IPS-11a (cell line): ENCODE measurements around the gene OR2T3.
"Not testable (repeated sequence)": the region's sequence is repeated elsewhere in the genome, so short reads cannot be mapped to it uniquely, and the experiment has no call there.

Experiments used
- H3K4me3 ChIP-seq: one replicate; pipeline ENCODE4 v1.5.1; 2013; ENCODE audit warnings: low read depth, low read length, control low read depth

OR2T3 gene

DNA sequence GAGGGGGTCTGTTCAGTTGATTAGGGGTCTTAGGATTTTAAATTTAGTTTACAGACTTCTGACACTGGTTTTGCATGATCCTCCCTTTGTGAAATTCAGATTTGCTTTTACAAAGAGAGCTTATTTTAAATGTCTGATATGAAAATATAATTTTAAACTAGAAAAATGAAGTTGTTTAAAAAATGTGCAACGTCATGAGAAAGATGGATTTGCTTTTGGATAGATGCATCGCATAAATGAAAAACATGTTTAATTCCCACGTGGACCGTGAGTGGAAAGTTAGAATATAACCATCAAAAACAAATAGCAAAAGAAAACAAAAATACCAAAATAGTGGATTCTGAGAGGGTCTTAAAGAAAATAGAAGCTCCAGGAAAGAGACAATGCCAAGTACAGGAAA is 2.0 kb upstream of the OR2T3 start:
- H3K4me3 ChIP-seq: no peak overlapping the region

DNA sequence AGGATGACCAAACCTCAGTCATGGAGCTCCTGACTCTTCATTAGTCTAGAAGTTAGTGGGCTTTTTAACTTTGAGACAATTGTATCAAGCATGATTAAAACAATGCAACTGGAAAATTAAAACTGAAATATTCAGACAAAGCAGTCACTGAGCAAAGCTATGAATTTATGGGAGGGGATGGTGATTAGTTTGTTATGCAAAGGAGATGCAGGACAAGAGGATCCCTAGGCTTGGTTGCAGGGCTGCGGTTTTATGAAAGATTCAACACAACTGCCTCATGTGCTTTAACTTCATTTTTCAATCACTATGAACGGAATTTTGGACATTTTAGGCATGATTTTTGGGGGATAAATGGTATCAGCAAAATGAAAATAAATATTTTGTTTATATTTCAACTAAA is 1.0 kb upstream of the OR2T3 start:
- not testable (repeated sequence) for H3K4me3 ChIP-seq

DNA sequence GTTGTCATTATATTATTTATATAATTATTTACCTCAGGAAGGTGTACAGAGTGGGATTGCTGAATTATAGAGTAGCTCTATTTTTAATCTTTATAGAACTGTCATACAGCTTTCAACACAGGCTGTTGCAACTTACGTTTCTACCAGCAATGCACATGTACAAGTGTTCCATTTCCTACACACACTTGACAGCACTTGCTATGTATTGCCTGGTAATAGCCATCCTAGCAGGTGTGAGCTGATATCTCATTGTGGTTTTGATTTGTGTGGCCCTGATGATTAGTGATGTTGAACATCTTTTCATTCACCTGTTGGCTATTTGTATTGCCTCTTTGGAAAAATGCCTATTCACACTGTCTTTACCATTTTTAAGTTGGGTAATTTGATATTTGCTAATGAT is 2.5 kb downstream of the OR2T3 start:
- not testable (repeated sequence) for H3K4me3 ChIP-seq

DNA sequence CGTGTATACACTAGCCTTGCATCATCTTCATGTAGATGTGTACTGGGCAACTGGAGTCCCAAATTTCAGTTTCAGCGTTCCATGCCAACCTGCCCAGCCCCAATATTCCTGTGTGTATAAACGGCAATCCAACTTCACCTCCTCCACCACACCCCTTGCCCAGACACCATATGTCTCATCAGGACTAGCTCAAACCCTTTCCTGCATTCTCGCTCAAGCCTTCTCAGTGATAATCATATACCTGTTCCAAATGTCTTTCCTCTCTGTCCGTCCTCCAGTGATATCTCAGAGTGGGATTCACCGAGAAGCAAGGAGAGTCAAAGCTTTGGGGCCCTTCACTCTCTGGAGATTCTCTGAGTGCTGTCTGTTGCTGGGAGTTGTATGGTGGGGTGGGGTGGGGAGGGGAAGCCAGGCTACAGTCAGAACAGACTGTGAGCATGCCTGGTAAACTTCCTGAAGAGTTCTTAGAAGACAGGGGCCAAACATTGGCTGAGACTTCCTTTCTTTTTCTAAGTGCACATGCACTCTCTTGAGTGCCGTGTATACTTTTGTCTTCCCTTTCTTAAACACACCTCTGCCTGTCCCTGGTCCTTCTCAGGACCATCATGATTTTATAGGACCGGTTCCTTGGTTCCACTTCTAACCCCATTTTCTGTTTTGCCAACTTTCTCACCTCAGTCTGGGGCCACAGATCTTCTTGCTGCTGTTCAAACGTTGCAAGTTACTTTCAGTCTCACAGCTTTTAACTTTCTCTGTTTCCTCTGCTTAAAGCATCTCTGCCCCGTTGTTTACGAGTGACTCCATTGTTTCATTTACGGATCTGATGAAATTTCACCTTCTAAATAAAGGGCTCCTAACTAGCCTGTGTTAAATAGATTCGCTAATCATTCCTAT is 8.8 kb downstream of the OR2T3 start:
- not testable (repeated sequence) for H3K4me3 ChIP-seq

DNA sequence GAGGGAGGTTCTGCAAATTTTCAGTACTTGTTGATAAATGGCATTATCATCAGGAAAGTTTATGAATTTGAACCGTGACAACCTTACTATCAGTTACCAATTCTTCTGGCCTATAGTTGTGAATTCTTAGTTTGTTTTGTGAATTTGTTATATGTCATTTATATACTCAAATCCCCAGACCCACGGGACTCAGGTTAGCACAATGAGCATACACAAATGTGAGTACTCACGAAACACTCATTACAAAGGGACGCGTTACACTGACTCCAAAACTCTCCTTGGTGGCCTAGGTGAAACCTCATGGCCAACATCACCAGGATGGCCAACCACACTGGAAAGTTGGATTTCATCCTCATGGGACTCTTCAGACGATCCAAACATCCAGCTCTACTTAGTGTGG is 15.1 kb downstream of the OR2T3 start, which contains the start of gene OR2T5:
TSS of gene OR2T5 (plus strand) at position 301 of the 400 bp plus-strand sequence. CDS start at position 301, 0 bp downstream.
- not testable (repeated sequence) for H3K4me3 ChIP-seq

DNA sequence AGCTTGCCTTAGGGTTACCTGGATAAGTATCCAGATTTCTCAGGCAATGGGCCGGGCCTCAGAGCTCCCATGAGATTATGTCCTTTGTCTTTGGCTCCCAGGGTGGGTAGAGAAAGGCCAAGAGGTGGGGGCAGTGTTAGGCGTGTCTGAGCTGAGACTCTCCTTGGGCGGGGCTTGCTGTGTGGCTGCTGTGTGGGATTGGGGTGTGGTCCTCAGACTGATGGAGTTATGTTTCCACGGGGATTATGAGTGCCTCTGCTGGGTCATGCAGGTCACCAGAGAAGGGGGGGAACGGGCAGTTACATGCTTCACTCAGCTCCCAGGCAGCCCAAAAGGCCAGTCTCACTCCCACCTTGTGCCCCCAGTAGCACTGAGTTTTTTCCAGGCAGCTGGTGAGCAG is 23.5 kb downstream of the OR2T3 start:
- not testable (repeated sequence) for H3K4me3 ChIP-seq

DNA sequence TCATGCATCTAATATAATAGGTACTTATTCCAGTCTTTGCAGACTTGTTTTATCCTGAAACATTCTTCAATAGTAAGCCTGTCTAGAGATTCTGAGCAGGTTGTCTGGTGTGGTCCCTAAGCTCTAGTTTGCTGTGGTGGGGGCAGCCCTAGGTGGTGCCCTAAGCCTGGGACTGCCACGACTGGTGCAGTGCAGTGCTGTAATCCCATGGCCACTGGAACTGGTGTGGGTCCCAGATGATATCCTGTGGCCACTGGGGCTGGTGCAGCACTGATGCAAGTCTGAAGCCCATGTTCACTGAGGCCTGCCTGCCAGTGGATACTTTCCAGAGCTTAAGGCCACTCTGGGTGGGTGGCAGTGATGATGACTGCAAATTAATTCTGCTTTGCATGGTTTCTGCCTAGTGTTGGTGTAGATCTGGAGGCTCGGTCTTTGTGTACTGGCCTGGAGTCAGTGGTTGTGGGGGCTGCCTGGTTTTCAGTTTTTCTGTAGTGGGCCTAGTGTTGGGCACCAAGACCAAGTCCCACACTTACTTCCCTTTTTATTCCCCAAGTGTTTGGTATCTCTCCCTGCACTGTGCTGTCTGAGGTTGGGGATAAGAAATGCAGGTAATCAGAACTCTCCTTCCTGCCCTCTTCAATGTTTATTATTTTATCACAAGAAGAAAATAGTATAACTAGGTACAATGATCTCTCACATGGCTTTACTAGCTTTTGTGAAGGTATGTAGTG is 27.3 kb downstream of the OR2T3 start:
- not testable (repeated sequence) for H3K4me3 ChIP-seq

DNA sequence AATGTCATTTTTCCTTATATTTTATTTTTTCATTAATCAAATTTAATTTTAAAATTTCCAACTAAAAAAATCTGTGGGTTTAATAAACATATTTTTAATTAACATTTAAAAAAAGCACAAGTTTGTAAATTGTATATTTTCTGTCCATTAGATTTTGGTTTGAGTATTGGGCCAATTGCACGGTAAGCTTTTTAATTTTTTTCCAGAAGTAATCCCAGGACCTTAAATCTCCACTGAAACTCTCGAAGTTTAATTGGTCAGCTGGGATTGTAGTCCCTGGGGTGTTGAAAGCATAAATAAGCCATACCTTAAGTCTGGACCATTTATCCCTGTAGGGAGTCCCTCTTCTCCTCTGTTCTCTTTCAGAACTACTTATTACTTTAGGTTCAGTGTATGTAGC is 34.6 kb downstream of the OR2T3 start, which contains the start of gene OR2G6:
TSS of gene OR2G6 (plus strand) at position 301 of the 400 bp plus-strand sequence. CDS start 13,574 bp downstream, outside the sequence.
- H3K4me3 ChIP-seq: not testable (repeated sequence)

DNA sequence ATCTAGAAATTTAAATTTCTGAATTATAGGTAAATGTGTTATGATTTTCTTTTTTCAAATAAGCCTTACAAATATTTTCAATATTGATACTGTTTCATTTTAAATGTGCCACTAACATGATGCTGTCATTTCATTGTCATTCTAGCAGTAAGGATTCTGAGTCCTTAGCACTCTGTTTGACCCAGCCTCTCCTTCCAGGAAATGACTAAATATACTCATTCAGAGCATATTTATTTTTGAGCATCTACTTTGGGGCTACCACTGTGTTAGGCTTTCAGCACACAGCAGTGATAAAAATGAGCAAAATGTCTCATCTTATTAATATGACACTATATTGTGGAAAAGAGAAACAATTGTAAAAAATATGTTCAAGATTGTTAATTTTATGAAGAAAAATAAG is 37.1 kb downstream of the OR2T3 start:
- H3K4me3 ChIP-seq: not testable (repeated sequence)

DNA sequence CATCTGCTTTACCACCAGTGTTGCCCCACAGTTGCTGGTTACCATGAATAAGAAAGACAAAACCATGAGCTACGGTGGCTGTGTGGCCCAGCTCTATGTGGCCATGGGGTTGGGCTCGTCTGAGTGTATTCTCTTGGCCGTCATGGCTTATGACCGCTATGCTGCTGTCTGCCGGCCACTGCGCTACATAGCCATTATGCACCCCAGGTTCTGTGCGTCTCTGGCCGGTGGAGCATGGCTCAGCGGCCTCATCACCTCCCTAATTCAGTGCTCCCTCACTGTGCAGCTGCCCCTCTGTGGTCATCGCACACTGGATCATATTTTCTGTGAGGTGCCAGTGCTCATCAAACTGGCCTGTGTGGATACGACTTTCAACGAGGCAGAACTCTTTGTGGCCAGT is 48.7 kb downstream of the OR2T3 start:
- no peak overlapping the region for H3K4me3 ChIP-seq
